AG04450 (cell line): ENCODE measurements around the gene CYGB. TPM values are rescaled to one million over a fixed set of nuclear protein-coding genes. Genes with fewer than 3 reads are reported as not detected.
"Not testable (repeated sequence)": the region's sequence is repeated elsewhere in the genome, so short reads cannot be mapped to it uniquely, and the experiment has no call there.

Experiments used
- CTCF ChIA-PET: fragments of 300-600, 350-600 bp; formaldehyde crosslinking; extraction: SDS; loops from one replicate; lab custom pipeline; 2022; ENCODE audit warnings: antibody characterized with exemption, inconsistent platforms; lab: Charles Lee
- POLR2A ChIA-PET: fragments of 350-600 bp; formaldehyde crosslinking; extraction: SDS; loops from one replicate; lab custom pipeline; 2021; ENCODE audit warnings: antibody characterized with exemption, inconsistent platforms; lab: Yijun Ruan, JAX
- DNase-seq: peaks from one replicate; pipeline ENCODE4 v3.0.0-alpha.2; 2011; ENCODE audit warnings: low read depth, low spot score
- H3K27ac ChIP-seq: one replicate; pipeline ENCODE4 v1.5.1; 2012; ENCODE audit warnings: low read depth, low read length, control low read depth
- H3K27me3 ChIP-seq: one replicate; pipeline ENCODE4 v1.6.0; 2012; ENCODE audit warnings: low read length; ENCODE audit not compliant: control insufficient read depth, insufficient read depth
- H3K4me3 ChIP-seq: 2 replicates; pipeline ENCODE4 v1.5.1; 2011; ENCODE audit warnings: mild to moderate bottlenecking, low read depth, low read length, control low read depth
- H3K9me3 ChIP-seq: 2 replicates; pipeline ENCODE4 v1.5.1; 2012; ENCODE audit warnings: low read length; ENCODE audit not compliant: control insufficient read depth, insufficient read depth
- CTCF ChIP-seq: IDR thresholded peaks from 2 replicates; pipeline ENCODE4 v1.5.1; 2011; ENCODE audit warnings: low read depth, low read length, control low read depth, inconsistent platforms
- polyA plus RNA-seq: library from polyadenylated mRNA; depleted of rRNA; stranded (reverse); fragments of >200 nt; gene quantifications from 2 replicates; pipeline ENCODE4 v1.2.3, GENCODE V29; 2011

The CYGB gene
- polyA plus RNA-seq, 1 experiment = 7.4 TPM

- no peak for TF ChIP-seq CTCF
- no peak for DNase-seq
- no peaks in the 10 kb centered on the region for H3K9me3 ChIP-seq
- H3K4me3 ChIP-seq = no peak overlapping the region
- ChIA-PET POLR2A (no interaction called here), CTCF (interaction anchor here (1.7 to 5.4 kb wide), 2 partner anchors 10 to 112 kb away, joined by 9 to 28 read pairs; no protein-coding TSS in a partner anchor)
- peaks cover 5% of the 10 kb centered on the region for H3K27me3 ChIP-seq
- H3K27ac ChIP-seq = no peak overlapping the region
Measured at GRCh38 chr17:76512366-76513305, 24.9 kb downstream of the CYGB start.

GRCh38 chr17:76511668-76512365, 25.7 kb downstream of the CYGB start:
- Histone ChIP-seq H3K27me3 (peaks cover 5% of the 10 kb centered on the region), H3K9me3 (no peaks in the 10 kb centered on the region), H3K4me3 (no peak overlapping the region), H3K27ac (no peak overlapping the region)
- ChIA-PET POLR2A (interaction anchor here (1.2 kb wide), 1 partner anchor 35 kb away, joined by 4 read pairs; no protein-coding TSS in a partner anchor), CTCF (interaction anchor here (0.9 to 5.4 kb wide), 5 partner anchors 11 to 113 kb away, joined by 3 to 28 read pairs (median 7); no protein-coding TSS in a partner anchor)
- no peak for DNase-seq
- no peak for TF ChIP-seq CTCF

- no peak for DNase-seq
- no peak for TF ChIP-seq CTCF
- Histone ChIP-seq H3K27me3 (peaks cover 5% of the 10 kb centered on the region), H3K9me3 (no peaks in the 10 kb centered on the region), H3K27ac (no peak overlapping the region), H3K4me3 (no peak overlapping the region)
- ChIA-PET POLR2A (interaction anchor here (0.7 to 1.2 kb wide), 3 partner anchors 9 to 206 kb away, joined by 4 to 8 read pairs (median 7); no protein-coding TSS in a partner anchor), CTCF (interaction anchor here (0.6 to 5.4 kb wide), 9 partner anchors 10 to 418 kb away, joined by 3 to 28 read pairs (median 6); partner anchors contain the start of gene UBE2O)
Measured at GRCh38 chr17:76510831-76511244, 26.7 kb downstream of the CYGB start.

GRCh38 chr17:76508472-76509063, 28.9 kb downstream of the CYGB start:
- CTCF ChIA-PET = interaction anchor here (0.7 to 6.6 kb wide), 10 partner anchors 14 to 206 kb away, joined by 3 to 121 read pairs (median 7); partner anchors contain the start of genes AANAT and SPHK1
- DNase-seq, H3K9me3 ChIP-seq, H3K27me3 ChIP-seq, H3K27ac ChIP-seq, H3K4me3 ChIP-seq: not testable (repeated sequence)
- POLR2A ChIA-PET = interaction anchor here (0.9 kb wide), 1 partner anchor 11 kb away, joined by 4 read pairs; no protein-coding TSS in a partner anchor
